ENCODE results near the gene RASA3.
"Not testable (repeated sequence)": the region's sequence is repeated elsewhere in the genome, so short reads cannot be mapped to it uniquely, and the experiment has no call there.

The RASA3 gene

DNA sequence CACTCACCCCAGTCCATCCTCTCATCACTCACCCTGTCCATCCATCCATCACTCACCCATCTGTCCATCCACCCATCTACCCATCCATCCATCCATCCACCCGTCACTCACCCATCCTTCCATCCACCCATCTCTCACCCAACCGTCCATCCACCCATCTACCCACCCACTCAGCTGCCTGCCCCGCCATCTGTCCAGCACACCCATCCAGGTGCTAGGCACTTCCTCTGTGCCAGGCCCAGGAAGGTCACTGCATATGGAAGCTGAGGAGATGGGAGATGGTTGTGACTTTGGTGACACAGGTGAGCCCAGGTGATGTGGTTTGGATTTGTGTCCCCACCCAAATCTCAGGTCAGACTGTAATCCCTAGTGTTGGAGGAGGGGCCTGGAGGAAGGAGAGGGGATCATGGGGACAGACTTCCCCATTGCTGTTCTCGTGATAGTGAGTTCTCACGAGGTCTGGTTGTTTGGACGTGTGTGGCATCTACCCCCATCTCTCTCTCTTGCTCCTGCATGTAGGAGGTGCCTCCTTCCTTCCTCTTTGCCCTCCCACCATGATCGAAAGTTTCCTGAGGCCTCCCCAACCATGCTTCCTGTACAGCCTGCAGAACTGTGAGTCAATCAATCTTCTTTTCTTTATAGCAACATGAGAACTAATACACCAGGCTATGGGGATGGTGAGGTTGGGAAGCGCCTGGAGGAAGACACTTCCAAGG lies 142.7 kb downstream of the RASA3 start:
- DNase-seq (ENCODE audit: low read depth in 2 of 2) = no peak

DNA sequence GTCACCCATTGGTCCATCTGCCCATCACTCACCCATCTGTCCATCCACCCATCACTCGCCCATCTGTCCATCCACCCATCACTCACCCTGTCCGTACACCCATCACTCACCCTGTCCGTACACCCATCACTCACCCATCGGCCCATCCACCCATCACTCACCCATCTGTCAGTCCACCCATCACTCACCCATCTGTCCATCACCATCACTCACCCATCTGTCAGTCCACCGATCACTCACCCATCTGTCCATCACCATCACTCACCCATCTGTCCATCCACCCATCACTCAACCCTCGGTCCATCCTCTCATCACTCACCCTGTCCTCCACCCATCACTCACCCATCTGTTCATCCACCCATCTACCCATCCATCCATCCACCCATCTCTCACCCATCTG lies 143.6 kb downstream of the RASA3 start:
- DNase-seq (ENCODE audit: low read depth in 2 of 2) = not testable (repeated sequence)

DNA sequence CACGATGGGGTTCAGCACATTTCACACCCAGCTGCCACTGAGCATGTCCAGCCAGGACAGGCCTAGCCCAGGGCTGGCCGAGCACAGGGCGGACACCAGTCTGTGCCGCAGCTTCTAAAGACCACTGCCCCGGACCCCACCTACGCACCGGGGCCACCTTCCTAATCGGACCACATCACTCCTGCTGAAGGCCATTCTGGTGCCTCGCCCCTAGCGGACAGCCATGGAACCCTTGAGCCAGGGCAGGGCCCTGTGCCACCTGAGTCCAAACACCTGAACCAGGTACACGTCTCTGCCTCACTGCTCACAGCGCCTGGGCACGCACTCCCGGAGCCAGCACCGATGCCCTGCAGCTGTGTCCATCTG lies 150.1 kb downstream of the RASA3 start:
- DNase-seq (ENCODE audit: low read depth in 2 of 2) = no peak

- no peak for DNase-seq (ENCODE audit: low read depth in 2 of 2)
Measured at GRCh38 chr13:113981611-113982295, 150.7 kb downstream of the RASA3 start.

- DNase-seq (ENCODE audit: low read depth in 2 of 2) = no peak
Measured at GRCh38 chr13:113981194-113981605, 151.2 kb downstream of the RASA3 start.

DNA sequence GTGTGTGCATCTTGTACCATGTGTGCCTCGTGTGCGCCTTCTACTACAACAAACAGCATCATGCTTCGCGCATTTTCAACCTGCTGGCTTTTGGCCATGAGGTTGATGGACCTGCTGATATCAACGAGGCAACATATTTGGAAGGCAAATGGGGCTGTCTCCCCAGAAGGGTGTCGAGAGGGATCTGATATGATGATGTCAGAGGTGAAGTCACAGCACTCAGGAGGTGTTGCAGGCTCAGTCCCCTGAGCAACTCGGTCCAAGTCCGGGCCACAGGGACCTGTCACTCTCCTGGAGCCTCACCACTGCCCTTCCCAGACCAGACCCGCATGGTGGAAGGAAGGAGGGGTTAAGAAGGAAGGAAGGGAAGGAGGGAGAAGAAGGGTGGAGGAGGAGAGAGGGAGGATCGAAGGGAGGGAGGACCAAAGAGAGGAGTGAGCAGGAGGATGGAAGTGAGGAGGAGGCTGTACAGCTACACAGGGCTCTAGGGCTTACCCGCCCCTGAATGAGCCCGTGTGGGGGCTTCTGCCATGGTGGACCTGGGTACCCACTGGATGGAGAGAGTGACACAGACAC lies 151.8 kb downstream of the RASA3 start:
- no peak for DNase-seq (ENCODE audit: low read depth in 2 of 2)

GRCh38 chr13:113979791-113980471 lies 152.5 kb downstream of the RASA3 start:
- DNase-seq (ENCODE audit: low read depth in 2 of 2) = no peak

DNA sequence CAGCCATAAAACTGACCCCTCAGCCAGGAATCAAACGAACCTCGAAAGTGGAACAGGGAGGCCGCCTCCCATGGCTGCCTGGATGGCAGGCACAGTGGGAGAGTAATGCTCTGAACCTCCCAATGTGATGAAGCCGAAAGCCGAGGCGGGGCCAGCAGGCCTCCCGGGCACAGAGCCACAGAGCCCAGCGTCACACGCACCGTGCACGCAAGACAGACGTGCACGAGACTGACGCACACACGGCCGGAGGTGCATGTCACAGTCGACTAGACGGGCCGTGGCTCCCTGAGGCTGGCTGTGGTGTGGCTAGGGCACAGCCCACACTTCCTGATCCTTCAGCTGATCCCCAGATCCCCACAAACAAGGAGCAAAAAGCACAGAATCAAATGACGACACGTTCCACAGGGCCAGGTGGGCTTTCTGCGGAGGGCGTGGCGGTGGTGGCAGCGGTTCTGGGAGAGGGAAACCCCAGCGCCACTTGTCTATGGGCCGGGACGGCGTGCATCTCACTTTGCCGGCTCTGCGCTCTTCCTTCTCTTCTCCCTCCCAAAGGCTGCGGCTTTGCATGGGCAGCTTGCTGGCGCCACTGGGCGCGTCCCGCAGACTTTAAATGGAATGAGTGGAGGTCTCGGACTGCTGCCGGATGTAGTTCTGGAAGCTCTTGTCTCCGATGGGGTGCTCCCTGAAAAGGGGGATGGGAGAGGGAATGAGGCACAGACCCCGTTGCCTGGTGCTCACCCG lies 153.5 kb downstream of the RASA3 start:
- DNase-seq (ENCODE audit: low read depth in 2 of 2) = no peak

DNA sequence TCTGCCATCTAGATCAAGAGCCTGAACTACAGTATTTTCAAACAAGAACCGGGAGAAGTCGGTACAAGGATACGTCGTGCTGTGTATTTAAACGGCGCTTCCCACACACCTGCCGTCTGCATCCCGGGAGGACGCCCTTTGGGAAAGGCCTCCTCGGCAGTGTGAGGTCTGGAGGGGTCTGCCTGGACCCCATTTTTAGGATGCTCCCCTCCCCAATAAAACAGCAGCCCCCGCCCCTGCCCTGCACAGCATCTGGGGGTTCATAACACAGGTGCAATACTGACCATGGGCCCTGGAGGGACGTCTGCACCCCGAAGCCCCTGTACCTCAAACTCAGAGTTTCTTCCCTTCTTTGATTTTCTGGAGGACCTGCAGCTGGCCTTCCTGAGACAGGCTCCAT lies 154.4 kb downstream of the RASA3 start:
- DNase-seq (ENCODE audit: low read depth in 2 of 2) = no peak

DNA sequence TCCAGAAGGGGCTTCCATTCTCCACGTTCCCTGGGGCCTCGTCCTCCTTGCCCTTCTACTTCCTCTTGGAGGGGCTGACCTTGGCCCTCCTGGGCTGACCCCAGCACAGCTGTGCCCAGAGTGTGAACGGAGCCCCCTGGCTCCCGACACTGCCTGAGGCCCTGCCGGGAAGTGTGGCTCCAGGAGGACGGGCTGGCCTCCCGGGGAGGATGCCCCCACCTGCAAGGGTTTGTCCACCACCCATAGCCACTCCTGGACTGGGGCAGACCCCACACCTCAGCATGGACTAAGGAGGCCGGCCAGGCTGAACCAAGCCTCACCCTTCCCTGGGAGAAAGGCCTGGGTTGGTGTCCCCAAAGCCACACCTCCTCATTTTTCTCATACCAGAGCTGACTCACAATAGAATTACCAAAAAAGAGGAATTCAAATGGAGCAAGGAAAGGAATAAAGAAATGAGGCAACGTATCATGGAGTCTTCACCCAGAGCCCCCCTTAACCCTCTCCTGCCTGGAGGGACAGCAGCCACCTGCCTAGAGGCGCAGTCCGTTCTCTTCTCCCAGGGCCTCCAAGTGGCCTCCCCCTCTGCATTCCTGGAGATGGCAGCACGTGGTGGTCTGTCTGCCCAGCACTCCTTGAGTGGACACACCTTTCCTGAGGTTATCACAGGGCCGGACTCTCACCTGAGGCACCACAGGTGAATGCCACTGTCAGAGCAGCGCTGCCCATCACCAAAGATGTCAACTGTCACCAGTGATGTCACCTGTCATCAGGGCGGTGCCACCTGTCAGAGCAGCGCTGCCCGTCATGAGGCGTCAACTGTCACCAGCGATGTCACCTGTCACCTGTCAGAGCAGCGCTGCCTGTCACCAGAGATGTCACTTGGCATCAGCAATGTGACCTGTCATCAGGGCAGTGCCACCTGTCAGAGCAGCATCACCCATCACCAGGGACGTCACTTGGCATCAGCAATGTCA lies 155.4 kb downstream of the RASA3 start:
- no peak for DNase-seq (ENCODE audit: low read depth in 2 of 2)

- DNase-seq (ENCODE audit: low read depth in 2 of 2) = no peak
Measured at GRCh38 chr13:113975416-113975815, 157.0 kb downstream of the RASA3 start.

GRCh38 chr13:113974304-113975281 lies 157.8 kb downstream of the RASA3 start:
- no peak for DNase-seq (ENCODE audit: low read depth in 2 of 2)

- DNase-seq (ENCODE audit: low read depth in 2 of 2) = no peak
Measured at GRCh38 chr13:113973218-113974164, 158.9 kb downstream of the RASA3 start, which contains the start of gene C13orf46. TSS of gene C13orf46 (minus strand) at chr13:113974076. CDS start at chr13:113973997, 79 bp downstream.

GRCh38 chr13:113972451-113973217 lies 159.8 kb downstream of the RASA3 start:
- no peak for DNase-seq (ENCODE audit: low read depth in 2 of 2)

DNA sequence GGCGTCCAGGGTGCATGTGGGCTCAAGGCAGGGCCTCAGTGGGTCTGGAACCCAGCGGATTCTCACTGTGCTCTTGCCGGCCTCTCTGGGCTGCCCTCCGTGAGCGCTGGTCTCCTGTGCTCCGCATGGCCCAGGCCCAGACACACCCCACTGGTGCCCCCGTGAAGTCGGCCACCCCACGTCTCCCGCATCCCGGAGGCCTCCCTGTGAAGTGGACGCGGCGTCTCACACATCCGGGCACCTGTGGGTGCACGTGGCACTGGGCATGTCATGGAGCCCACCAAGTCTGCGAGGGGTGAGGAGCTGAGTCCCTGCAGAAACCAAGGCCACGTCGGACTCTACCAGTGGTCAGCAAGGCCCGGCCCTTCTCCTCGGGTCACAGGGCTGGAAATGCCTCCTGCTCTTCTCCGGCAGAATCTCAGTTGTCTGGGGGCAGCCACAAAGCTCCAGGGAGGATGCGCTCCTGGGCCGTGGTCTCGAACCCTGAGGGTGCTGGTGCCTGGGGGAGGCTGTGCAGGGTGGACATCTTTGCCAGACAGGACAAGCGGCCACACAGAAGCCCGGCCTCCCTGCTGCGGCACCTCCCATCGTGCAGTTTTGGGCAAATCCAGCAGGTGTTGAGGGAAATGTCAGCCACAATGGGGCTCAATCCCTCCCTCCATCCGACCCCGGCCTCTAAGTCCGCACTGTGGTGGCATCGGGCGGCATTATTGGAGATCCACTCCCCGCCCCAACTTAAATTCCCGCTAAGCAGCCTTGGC lies 160.8 kb downstream of the RASA3 start:
- DNase-seq (ENCODE audit: low read depth in 2 of 2) = no peak

DNA sequence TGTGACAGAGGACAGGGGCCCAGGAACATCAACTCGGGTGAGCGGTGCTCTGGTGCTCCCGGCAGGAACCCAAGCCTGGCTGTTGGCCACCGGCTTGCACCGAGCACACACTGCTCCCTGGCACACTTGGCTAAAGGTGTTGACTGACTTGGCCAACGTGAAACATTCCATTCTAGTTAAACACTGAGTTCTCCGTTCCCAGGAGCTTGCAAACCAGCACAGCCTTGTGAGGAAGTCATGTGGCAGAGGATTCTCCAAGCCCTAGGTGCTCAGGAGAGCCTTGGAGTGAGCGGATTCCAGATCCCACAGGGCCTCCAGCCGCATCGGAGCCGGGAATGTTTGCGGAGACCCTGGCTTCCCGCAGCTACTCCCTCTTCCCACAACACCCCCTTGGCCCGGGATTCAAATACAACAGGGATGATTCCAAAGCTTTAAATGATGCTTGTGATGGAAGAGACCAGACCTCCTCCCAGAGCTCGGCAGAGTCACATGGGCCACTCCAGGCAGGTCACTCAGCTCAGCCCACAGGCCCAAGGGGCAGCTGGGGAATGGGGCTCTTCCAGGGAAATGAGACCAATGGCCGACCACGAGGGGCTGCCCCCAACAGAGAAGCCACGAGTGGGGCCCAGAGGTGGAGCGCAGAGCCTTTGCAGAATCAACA lies 161.5 kb downstream of the RASA3 start:
- no peak for DNase-seq (ENCODE audit: low read depth in 2 of 2)

Measured in stimulated activated CD8-positive, alpha-beta memory T cell treated with anti-CD3 and anti-CD28 coated beads, Interleukin-2, amount 100 ng/mL, for 1 hour (primary cell).